HG03175 (cell line): ENCODE data around the gene CCDC171.

Experiments
- ATAC-seq: cut with Tn5 transposase; IDR thresholded peaks from one replicate; pipeline ENCODE4 v1.9.1; 2021; ENCODE audit warnings: mild to moderate bottlenecking, moderate library complexity; ENCODE audit not compliant: unreplicated experiment

CCDC171 gene

DNA sequence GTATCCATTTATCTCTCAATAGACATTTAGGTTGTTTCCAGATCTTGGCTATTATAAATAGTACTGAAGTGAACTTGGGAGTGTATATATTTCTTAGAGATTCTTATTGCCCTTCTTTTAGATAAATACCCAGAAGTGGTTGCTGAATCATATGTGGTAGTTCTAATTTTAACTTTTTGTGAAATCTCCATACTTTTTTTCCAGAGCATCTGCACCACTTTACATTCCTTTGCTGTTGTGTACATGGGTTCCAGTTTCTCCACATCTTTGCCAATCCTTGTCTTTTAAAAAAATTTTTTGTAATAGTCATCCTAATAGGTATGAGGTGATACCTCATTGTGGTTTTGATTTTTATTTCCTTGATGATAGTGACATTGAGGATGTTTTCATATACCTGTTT is 303.7 kb downstream of the CCDC171 start:
- ATAC-seq = no peak

DNA sequence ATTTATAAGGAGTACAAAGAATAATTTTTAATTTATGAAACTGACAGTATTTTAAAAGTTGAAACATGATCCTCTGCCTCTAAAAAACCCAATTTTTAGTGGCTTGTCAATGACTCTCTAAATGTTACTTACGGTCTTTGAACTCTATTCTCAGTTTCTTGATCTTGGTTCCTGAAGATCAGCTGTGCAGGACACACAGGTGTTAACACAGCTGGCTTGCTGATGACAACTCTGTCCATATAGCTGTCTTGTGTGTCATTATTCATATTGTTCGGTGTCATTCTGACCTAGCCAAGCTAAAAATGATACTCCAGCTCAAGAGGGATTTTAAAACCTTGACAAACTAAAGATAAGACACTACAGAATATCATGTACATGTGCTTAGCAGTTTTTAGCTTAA is 314.5 kb downstream of the CCDC171 start:
- no peak for ATAC-seq

DNA sequence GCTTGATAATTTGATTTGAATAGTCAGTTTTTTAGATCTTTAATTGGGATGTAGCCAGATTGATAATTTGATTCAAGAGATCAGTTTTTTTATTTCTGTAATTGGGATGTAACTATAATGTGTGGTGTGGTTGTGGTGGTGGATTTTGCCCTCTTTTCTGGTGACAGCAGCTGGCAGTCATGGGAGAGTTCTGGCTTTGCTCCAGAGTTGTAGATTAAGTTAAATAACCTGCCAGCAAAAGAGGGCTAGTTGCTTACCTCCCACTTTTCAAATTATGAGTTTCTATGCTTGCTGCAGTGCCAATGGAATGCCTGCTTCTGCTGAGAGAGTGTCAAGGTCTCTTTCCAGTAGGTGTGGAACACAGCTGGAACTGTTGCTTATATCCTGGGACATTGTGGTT is 315.1 kb downstream of the CCDC171 start:
- ATAC-seq = no peak

DNA sequence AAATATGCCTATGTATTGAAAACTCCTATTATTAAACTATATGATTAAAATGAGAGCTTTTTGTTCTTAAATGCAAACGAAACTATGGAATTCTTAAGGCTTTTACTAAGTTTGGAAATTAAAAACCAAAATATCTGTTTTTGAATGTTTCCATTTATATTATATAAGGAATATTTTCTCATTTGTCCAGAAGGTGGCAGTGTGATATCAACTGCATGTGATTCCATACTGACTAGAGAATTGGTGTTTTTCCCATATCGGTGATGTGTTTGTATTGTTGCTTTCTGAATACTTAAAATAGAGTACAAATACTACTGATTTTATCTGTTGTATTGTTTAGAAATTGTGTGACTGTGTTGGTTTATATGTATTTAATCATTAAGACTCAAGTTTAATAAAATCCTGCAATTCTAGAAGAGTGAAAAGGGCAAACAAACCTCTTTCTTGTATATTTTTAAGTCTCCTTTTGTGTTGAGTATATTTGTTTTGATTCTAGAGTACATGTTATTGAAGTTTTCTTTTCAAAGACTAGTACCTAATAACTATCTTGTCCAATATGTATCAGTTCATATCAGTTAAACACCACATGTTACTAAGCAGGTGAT is 320.8 kb downstream of the CCDC171 start:
- peak; percentile 67 for ATAC-seq

DNA sequence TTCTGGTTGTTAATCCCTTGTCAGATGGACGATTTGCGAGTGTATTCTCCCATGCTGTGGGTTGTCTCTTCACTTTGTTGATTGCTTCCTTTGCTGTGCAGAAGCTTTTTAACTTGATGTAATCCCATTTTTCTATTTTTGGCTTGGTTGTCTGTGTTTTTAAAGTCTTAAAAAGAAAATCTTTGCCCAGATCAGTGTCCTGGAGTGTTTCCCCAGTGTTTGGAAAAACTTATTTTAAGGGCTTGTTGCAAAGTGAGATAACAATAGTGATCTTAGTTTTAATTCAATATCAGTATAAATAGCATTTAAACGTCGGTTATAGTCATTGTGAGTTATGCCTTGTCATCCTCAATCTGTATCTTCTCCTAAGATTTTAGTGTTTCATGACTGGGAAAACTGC is 329.5 kb downstream of the CCDC171 start:
- no peak for ATAC-seq

DNA sequence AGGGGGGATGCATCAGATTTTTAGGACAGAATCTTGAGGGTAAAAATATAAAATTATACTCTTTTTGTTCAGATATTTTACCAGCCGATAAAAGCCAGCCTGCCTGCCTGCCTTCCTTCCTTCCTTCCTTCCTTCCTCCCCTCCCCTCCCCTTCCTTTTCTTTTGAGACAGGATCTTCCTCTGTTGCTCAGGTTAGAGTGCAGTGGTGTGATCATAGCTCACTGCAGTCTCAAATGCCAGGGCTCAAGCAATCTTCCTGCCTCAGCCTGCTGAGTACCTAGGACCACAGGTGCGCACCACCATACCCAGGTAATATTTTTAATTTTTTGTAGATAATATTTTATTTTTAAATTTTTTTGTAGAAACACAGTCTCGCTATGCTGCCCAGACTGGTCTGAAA is 330.0 kb downstream of the CCDC171 start:
- no peak for ATAC-seq

DNA sequence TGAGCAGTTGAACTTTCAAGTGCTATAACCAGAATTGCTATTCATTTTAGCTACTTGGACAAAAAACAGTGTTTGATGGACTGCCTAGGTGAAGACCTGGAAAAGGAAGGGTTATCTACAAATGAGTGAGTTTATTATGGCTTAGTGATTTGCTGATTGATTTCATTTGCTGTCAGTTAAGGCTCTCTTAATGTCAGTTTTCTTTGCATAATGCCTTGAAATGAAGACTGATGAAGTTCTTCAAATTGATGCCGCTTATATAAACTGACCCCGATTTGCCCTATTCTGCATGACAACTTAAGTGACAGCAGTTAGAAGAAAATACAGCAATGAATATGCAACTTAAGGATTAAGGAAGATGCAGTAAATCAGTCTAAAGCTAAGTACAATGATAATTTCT is 332.6 kb downstream of the CCDC171 start:
- ATAC-seq = no peak

DNA sequence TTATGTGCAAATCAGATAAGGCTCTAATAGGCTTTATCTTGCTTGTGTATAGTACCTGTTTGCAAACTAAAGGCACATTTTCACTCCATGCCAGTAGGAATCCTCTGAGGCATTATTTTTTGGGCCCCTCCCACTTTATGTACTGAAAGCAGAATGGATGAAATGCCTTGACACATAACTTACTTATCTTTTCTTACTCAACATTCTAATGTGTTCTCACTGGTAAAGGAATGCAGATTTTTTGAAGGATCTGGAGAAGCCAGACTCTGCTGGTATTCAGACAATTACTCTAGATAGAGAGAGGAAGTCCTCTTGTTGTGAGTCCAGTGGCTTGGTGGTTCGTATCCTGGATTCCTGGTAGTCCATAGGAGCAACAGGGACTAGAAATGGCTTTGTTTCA is 336.7 kb downstream of the CCDC171 start:
- no peak for ATAC-seq

DNA sequence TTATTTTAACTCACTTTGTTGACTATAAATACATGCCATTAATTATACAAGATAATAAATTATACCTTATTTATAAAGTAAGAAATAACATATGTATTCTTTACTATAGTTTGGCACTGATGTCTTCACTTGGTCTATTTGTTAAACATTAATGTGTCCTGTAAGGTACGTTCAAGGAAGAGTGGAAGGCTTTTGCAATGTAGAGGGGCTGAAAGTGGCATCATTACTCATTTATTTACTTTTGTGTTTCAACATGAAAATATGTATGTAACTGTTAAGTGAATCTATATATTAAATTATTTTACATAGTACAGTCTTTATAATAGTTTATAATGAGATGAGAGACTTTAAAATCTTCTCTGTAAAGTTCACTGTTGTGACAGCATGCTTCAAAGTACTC is 348.7 kb downstream of the CCDC171 start:
- ATAC-seq = no peak

DNA sequence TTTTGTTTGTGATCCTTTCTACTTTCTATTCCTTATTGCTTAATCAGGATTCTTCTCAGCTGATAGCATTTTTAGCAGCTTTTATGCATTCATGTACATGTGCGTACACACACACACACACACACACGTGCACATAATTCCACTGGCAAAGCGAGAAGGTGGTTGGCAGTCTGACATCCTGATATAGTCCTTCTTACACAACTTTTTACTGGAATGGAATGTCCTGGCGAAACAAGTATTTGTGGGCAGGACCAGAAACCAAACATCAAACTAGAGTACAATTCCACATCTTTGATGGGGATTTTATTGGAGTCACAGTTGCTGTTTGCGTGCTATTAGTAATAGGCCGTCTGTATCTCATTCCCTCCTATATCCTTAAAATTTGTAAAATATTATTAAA is 356.5 kb downstream of the CCDC171 start:
- no peak for ATAC-seq

DNA sequence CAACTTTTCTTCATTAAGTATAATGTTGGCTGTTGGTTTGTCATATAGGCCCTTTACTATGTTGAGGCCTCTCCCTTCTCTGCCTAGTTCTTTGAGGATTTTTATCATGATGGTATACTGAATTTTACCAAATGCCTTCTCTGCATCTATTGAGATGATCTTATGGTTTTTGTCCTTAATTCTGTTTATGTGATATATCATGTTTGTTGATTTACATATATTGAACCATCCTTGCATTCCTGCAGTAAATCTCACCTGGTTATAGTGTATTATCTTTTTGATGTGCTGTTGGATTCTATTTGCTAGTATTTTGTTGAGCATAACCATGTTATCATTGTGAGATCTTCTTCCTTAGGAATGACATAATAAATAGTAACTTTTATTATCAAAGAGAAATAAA is 362.9 kb downstream of the CCDC171 start:
- no peak for ATAC-seq

DNA sequence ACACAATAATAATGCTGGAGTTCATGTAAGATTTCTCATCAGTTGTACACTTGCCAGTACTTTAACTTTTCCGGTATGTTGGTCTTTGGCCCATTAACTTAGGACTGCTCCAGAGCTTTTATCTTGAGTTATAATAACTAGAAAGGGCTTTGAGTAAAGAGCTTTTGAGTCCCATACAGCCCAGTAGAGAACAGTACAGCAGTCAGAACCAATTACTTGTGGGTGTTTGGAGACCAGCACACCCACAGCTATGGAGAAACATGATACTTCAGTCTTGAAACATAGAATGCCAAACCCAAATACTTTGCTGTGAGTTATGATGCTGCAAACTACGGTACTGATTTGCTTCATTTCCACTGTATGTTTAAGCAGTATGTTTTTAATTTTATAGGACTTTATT is 374.3 kb downstream of the CCDC171 start:
- ATAC-seq = no peak

DNA sequence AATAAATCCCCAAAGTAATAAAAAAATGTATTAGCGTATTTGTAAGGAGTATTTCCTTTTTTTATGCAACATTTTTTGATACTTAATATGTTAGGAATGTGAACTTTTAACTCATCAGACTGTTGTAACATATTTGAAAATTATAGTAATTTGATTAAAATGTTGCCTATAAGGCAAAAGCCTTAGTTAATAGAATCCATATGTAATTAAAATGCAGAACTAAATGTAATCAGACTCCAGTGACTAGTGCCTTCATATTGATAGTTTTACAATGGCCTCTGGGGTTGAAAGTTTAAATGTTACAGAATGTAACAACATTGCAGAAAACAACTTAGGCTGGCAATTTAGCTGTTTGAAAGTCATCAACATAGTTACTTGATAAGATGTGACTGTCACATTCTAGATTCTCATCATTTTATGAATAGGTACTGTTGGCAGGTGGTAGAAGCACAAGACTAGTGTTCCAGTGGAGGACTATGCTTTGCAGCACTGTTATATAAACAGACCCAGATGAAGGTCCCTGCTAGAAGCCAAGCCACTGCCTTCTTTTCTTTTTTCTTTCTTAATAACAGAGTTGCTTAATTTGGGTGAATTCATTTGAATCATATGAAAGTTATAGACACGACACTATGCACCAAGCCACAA is 382.9 kb downstream of the CCDC171 start:
- no peak for ATAC-seq

DNA sequence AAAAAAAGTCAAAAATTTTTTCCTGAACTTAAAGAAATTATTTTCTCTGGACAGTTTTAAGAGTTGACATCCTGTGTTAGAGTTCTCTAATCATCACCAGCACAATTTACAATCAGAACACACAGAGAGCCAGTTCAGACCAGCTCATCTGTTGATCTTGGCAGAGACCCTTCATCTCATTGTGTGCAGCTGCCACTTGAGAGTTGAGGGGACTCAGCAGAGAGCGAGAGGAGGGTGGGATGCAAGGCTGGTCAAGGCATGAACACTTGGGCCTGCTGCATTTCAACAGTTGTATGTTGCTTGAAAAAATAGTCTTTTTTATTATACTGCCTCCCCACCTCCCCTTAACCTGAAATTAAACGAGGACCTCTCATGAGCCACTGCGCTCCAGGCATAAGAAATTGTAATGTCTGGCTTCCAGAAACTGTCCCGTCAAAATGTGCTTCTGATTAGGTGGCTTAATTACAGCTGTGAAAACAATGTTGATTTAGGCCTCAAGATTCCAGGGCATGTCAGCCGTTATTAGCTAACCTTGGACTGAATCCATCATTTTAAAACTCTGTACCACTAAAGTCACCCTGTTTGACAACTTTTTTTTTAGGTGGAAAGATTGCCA is 383.6 kb downstream of the CCDC171 start:
- no peak for ATAC-seq

DNA sequence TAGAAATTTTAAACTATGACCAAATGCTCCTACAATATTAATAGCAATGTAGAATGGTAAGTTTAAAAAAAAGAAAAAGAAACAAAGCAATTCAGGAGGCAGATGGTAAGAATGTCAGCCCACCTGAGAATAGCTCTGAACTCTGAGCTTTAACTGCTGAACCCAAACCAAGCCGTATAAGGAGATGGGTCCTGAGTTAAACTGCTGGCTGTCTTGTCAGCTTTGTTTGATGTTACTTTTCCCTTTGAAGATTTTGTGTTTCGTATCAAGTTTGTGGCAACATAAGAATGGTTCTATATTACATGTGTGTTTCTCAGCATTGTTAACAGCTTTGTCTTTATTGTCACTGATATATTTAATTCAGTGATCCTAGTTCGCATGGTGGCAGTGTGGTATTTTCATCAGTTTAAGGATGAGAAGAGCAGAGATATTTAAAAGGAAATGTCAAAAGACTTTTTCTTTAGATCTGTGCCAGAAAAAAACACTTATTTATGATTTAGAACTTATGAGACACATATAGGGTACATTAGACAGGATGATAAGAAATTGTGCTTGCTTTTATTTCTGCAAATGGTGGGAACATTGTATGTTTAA is 390.1 kb downstream of the CCDC171 start:
- no peak for ATAC-seq

DNA sequence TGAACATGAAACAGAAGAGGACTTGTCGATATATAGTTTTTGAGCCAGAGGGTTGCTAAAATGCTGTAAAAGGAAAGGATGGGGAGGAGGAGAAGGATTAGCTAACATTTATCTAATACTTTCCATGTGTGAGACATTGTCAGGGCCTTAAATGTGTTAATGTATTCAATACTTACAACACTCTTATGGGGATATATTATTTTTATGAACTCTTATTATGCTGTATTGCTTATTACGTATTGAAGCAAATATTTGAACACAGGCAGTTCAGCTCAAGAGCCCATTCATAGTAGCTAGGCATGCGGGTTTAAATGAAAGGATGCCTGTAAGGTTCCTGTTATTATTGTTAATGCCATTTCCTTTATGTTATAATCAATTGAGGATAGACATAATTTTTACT is 391.5 kb downstream of the CCDC171 start:
- ATAC-seq = no peak

DNA sequence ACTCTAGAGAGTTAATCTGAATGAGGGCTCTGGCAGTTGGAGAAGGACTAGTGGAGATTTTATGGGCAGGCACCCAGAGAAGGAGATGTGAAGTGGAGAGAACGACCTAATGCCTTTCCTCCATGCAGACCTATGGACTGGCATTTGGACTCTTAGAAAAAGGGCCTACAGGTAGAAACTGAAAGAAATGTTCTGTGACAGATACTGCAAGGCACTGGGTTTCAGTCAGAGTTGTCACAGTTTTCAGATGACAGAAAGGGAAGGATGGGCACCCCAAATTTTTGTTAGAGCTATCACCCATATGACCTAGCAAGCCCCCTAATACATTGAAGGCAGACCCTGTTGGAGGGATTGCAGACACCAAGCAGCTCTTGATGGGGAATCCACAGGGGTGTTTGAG is 406.8 kb downstream of the CCDC171 start:
- no peak for ATAC-seq

DNA sequence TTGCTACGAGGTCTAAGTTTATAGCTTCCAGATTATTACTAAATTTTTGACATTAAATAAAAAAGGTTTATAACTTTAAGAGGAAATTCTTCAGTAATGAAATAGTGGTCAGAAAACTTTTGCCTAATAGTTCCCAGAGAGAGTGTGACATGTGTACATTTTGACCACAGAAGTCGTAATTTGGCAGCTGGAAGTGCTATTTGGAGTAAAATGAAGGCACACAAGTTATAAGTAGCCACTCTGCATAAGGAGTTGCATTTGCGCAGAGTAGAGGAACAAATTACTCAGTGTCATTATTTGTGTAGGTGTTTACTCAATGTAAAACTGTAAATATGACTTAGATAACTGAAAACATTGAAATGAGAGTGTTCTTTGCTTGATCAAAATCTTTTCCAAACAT is 408.4 kb downstream of the CCDC171 start:
- ATAC-seq = no peak

DNA sequence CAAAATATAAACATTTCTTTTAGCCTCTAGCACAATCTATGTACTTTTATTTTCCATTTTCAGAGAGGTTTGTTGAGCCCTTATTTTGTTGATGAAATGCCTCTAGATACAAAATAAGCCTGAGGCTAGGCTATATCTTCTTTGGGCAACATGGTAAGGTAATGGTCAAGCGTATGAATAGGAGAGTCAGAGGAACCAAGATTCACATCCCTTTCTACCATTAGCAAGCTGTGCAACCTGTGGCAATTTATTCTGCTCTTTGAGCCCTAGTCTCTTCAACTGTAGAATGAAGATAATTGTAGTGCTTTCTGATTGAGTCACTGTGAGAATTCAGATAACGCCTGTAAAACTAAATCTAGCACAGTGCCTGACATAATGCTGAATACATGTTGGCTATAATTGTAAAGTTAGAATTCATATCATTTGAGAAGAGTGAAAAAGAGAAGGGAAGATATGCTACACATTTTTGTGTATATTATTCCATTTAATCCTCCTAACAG is 412.5 kb downstream of the CCDC171 start:
- no peak for ATAC-seq

DNA sequence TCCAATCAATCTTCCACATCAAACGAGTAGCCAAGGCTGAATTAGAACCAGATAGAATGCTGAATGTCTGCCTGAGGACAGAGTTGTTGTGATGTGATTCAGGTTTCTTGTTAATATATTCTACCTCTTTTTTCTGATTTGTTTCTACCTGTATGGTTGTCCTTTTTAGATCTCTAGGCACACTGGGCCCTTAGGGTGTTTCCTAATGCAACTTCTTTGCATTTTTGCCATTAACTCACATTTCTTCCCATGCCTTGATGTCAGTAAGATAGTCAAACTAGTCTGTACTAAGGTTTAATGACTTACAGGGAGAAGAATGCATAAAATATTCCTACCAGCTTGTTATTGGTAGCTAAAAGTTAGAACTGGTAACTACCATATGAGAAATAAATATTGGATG is 413.6 kb downstream of the CCDC171 start:
- no peak for ATAC-seq

DNA sequence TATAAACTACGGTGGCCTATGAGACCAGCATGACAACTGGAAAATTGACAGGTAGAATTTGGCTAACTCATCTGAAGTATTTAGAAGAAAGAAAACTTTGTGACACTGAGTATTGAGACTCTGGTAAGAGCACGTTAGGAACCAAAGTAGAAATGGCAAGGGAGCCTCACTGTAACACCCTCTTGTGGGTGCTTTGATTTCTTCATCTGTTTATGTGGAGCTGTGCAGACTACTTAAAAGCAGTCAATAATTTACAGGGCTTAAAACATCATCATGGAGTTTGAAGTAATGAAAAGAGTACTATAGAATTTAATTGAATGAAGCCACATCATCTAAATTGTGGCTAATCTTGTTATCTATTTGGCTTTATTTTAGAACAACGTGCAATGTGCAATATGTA is 414.2 kb downstream of the CCDC171 start:
- ATAC-seq = no peak

DNA sequence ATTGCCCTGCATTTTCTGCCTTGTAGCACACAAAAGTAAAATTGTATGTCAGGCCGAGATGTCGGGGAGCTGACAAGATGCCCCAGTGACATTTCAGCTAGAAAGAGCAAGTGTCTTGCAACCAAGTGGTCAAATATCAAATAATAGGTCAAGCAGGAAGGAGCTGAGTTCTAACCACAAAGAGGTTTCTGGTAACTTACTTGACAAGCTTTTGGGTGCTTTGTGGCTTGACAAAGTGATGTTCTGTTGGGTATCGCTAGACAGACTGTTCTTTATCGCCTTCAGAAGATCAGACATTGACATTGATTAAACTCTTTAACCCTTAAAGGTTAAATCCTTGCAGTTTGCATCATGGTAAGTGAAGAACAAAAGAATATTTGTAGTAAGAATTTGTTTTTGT is 419.9 kb downstream of the CCDC171 start:
- no peak for ATAC-seq
